RPMI7951 (cell line): Measurements from ENCODE around the gene TMEM272. TPM values are rescaled to one million over a fixed set of nuclear protein-coding genes. Genes with fewer than 3 reads are reported as not detected.

Source experiments
- total RNA-seq: library from RNA; depleted of rRNA; stranded (reverse); fragments of >200 nt; shearing (Covaris generic); gene quantifications from 2 replicates; pipeline ENCODE4 v1.2.3, GENCODE V29; 2014; rRNA removed

The TMEM272 gene
- total RNA-seq, 1 experiment from 2014 or later, result not detected

Other genes starting within 250 kb of the TMEM272 start
- 2.8 and 3.6 TPM in 2 replicates for gene DHRS12, start 41.0 kb downstream of the TMEM272 start, total RNA-seq
- gene CCDC70, start 16.8 kb upstream of the TMEM272 start, total RNA-seq, result not detected in 2 replicates
- 0.84 and 1.2 TPM in 2 replicates for gene ATP7B, start 166.3 kb upstream of the TMEM272 start, total RNA-seq
- 7.2 and 9.4 TPM in 2 replicates for gene ALG11, start 167.2 kb upstream of the TMEM272 start, total RNA-seq
- 7.0 and 7.1 TPM in 2 replicates for gene UTP14C, start 179.5 kb upstream of the TMEM272 start, total RNA-seq